ENCODE results near the gene SASH1. TPM values are rescaled to one million over a fixed set of nuclear protein-coding genes. Genes with fewer than 3 reads are reported as not detected.

Gene SASH1
- total RNA-seq, 5 donors from 2014 or later (not counting 1 experiment from before 2014, with no cell fraction given) = 0.26 to 5.5 (median 0.95) TPM

DNA sequence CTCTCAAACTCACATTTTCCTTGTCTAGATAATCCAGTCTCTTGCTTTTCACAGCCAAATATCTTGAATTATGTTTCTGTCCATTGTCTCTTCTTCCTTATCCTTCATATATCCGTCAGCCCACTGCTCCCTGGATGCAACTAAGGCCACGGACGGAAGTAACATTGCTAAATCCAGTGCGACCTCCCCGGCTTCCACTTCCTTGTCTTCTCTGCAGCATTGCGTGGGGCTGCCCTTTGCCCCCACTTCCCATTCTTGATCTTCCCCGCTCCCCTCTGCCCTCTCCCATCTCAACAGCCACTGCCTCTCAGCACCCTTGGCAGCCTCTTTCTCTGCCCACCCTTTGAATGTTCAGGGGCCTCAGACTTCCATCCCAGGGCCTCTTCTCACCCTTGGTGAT, 213.8 kb downstream of the SASH1 start:
- H3K4me3 ChIP-seq (ENCODE audit: control insufficient read depth in 1 of 2, extremely low read depth in 1 of 2, low read length in 1 of 2) = no peak overlapping the region
- Mint-ChIP-seq H3K4me1 (peaks cover 8 to 11% (median 8%) of the 10 kb centered on the region in 3 donors), H3K9me3 (no peaks in the 10 kb centered on the region), H3K4me3 (no peak overlapping the region), H3K27ac (no peak overlapping the region), H3K36me3 (no peaks in the 10 kb centered on the region), H3K27me3 (peaks cover 29 to 30% of the 10 kb centered on the region in 2 donors)
- DNase-seq = no peak
- H3K27me3 ChIP-seq (replicated peaks in 1 of 2; ENCODE audit: control insufficient read depth in 2 of 2, extremely low read depth in 1 of 2, insufficient read depth in 2 of 2, low read length in 1 of 2) = peaks cover 2 to 25% of the 10 kb centered on the region in 2 experiments
- no peak for ATAC-seq (replicated peaks in 1 of 4)
- CTCF ChIA-PET = interaction anchor here in 1 of 2 donors (0.8 kb wide), 1 partner anchor 949 kb away, joined by 3 read pairs; no protein-coding TSS in a partner anchor
- POLR2A ChIA-PET = no interaction called here
- H3K4me1 ChIP-seq (ENCODE audit: control insufficient read depth in 1 of 2, extremely low read depth in 1 of 2, insufficient read depth in 2 of 2, low read length in 2 of 2) = peaks cover 2 to 13% of the 10 kb centered on the region in 2 experiments
- WGBS (ENCODE audit: insufficient coverage) = 95% methylated on average over 4 of the region's 7 CpGs
- H3K27ac ChIP-seq (ENCODE audit: low read length) = no peak overlapping the region
- H3K9me3 ChIP-seq = no peaks in the 10 kb centered on the region
- no peaks in the 10 kb centered on the region for H3K36me3 ChIP-seq (ENCODE audit: control insufficient read depth in 2 of 2, extremely low read depth in 1 of 2, insufficient read depth in 1 of 2, low read length in 1 of 2)

DNA sequence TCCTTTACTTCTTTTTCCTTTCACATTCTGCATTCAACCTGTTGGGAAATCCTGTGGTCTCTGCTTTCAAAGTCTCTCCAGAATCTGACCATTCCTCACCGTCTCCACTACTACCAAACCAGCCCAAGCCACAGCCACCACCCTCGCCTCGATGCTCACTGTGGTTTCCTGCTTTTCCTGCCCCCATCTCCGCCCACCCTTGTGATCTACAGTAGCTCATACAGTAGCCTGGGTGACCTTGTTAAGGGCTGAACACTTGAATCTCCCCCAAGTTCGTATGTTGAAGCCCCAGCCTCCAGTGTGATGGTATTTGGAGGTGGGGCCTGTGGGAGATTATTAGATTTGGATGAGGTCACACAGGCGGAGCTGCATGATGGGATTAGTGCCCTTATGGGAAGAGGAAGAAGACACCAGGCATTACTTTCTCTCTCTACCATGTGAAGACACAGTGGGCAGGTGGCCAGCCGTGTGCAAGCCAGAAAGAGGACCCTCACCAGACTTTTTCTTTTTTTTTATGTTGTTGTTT, 215.2 kb downstream of the SASH1 start:
- Mint-ChIP-seq H3K4me3 (peak overlapping the region in 1 of 3 donors; percentile 16), H3K9me3 (no peaks in the 10 kb centered on the region), H3K36me3 (no peaks in the 10 kb centered on the region), H3K27ac (no peak overlapping the region), H3K27me3 (peaks cover 29% of the 10 kb centered on the region in 2 donors), H3K4me1 (peaks cover 8 to 11% (median 8%) of the 10 kb centered on the region in 3 donors)
- Histone ChIP-seq H3K27me3 (replicated peaks in 1 of 2; ENCODE audit: control insufficient read depth in 2 of 2, extremely low read depth in 1 of 2, insufficient read depth in 2 of 2, low read length in 1 of 2) (peaks cover 2 to 25% of the 10 kb centered on the region in 2 experiments), H3K4me3 (ENCODE audit: control insufficient read depth in 1 of 2, extremely low read depth in 1 of 2, low read length in 1 of 2) (no peak overlapping the region), H3K27ac (ENCODE audit: low read length) (no peak overlapping the region), H3K4me1 (ENCODE audit: control insufficient read depth in 1 of 2, extremely low read depth in 1 of 2, insufficient read depth in 2 of 2, low read length in 2 of 2) (peaks cover 0 to 13% of the 10 kb centered on the region in 2 experiments), H3K9me3 (no peaks in the 10 kb centered on the region), H3K36me3 (ENCODE audit: control insufficient read depth in 2 of 2, extremely low read depth in 1 of 2, insufficient read depth in 1 of 2, low read length in 1 of 2) (no peaks in the 10 kb centered on the region)
- DNase-seq (peak in 3 of 35 experiments; percentile 5 to 18 (median 15)), ATAC-seq (replicated peaks in 1 of 4) (peak in 2 of 4 experiments; percentile 28 to 46)
- whole genome bisulfite sequencing (ENCODE audit: insufficient coverage) = 0% methylated on average over 1 of the region's 7 CpGs
- POLR2A ChIA-PET = interaction anchor here in 1 of 2 donors (0.7 kb wide), 1 partner anchor 851 kb away, joined by 3 read pairs; no protein-coding TSS in a partner anchor
- CTCF ChIA-PET = interaction anchor here in 1 of 2 donors (0.8 kb wide), 1 partner anchor 9 kb away, joined by 3 read pairs; no protein-coding TSS in a partner anchor

DNA sequence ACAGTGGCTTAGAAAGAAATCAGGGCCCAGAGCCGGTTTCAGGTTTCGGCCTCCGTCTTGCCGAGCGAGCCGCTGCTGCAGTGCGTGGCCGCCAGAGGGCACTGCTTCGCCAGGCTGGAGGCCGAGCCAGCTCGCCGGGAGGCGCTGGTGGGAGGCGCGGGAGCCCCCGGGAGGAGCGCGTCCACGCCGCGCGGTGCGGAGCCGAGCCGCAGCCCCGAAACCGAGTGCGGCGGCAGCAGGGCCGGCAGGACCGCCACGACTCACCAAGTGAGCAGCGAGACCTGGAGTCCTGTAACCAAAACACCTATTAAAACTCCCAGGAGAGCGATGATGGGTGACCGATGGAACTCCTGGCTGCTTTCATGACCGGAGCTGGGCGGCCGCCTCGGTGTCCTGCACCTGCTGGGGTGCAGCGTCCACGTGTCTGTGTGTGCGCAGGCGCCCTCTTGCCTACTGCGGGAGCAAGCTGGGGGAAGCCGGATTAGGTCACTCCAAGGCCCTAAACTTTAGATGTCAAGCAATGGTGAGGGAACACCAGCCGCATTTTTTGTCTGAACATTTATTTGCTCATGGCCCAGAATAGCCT, 217.3 kb downstream of the SASH1 start:
- ATAC-seq (replicated peaks in 1 of 4) = peak; percentile 75 to 87 (median 86)
- 7% methylated on average over 43 of the region's 46 CpGs for WGBS (ENCODE audit: insufficient coverage)
- no peak overlapping the region for H3K4me3 Mint-ChIP-seq
- H3K4me1 ChIP-seq (ENCODE audit: control insufficient read depth in 1 of 2, extremely low read depth in 1 of 2, insufficient read depth in 2 of 2, low read length in 2 of 2) = peaks cover 0 to 13% of the 10 kb centered on the region in 2 experiments
- H3K9me3 ChIP-seq = no peaks in the 10 kb centered on the region
- no peak overlapping the region for H3K27ac Mint-ChIP-seq
- H3K4me1 Mint-ChIP-seq = peaks cover 8 to 11% (median 8%) of the 10 kb centered on the region in 3 donors
- POLR2A ChIA-PET = no interaction called here
- peak; percentile 19 to 80 (median 57) for DNase-seq
- peaks cover 2 to 29% of the 10 kb centered on the region in 2 experiments for H3K27me3 ChIP-seq (replicated peaks in 1 of 2; ENCODE audit: control insufficient read depth in 2 of 2, extremely low read depth in 1 of 2, insufficient read depth in 2 of 2, low read length in 1 of 2)
- no peaks in the 10 kb centered on the region for H3K36me3 Mint-ChIP-seq
- H3K27ac ChIP-seq (ENCODE audit: low read length) = no peak overlapping the region
- peaks cover 17 to 19% of the 10 kb centered on the region in 2 donors for H3K27me3 Mint-ChIP-seq
- H3K36me3 ChIP-seq (ENCODE audit: control insufficient read depth in 2 of 2, extremely low read depth in 1 of 2, insufficient read depth in 1 of 2, low read length in 1 of 2) = no peaks in the 10 kb centered on the region
- no peaks in the 10 kb centered on the region for H3K9me3 Mint-ChIP-seq
- H3K4me3 ChIP-seq (ENCODE audit: control insufficient read depth in 1 of 2, extremely low read depth in 1 of 2, low read length in 1 of 2) = peak overlapping the region; percentile 15 to 64
- CTCF ChIA-PET = interaction anchor here (0.8 to 1.7 kb wide), 8 partner anchors 17 to 995 kb away, joined by 3 to 10 read pairs (median 4); no protein-coding TSS in a partner anchor

DNA sequence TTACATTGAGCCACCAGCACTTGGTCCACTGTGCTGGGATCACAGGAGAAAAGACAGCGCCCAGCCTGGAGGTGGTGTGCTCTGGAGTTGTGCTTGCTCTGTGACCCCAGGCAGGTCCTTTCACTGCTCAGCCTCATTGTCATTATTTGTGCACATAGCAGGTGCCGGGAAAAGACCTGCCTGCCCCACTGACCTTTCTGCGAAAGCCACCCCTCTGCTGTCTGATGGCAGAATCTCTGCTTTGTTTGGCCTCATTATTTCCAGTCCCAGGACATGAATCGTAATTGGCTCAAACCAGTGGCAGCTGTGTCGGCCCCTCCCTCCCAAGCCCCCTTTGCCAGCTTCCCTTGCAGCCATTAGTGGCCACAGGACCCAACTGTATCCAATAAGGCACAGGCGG, 219.0 kb downstream of the SASH1 start:
- H3K4me3 ChIP-seq (ENCODE audit: control insufficient read depth in 1 of 2, extremely low read depth in 1 of 2, low read length in 1 of 2) = no peak overlapping the region
- H3K9me3 ChIP-seq = no peaks in the 10 kb centered on the region
- Mint-ChIP-seq H3K36me3 (no peaks in the 10 kb centered on the region), H3K27me3 (peaks cover 9 to 11% of the 10 kb centered on the region in 2 donors), H3K4me1 (peaks cover 8 to 19% (median 12%) of the 10 kb centered on the region in 3 donors), H3K9me3 (no peaks in the 10 kb centered on the region), H3K27ac (no peak overlapping the region), H3K4me3 (no peak overlapping the region)
- ChIA-PET POLR2A (no interaction called here), CTCF (interaction anchor here (0.6 to 0.7 kb wide), 3 partner anchors 21 to 323 kb away, joined by 3 to 15 read pairs (median 5); no protein-coding TSS in a partner anchor)
- ATAC-seq (replicated peaks in 1 of 4) = no peak
- no peaks in the 10 kb centered on the region for H3K36me3 ChIP-seq (ENCODE audit: control insufficient read depth in 2 of 2, extremely low read depth in 1 of 2, insufficient read depth in 1 of 2, low read length in 1 of 2)
- H3K27ac ChIP-seq (ENCODE audit: low read length) = no peak overlapping the region
- DNase-seq = no peak
- peaks cover 0 to 21% of the 10 kb centered on the region in 2 experiments for H3K4me1 ChIP-seq (ENCODE audit: control insufficient read depth in 1 of 2, extremely low read depth in 1 of 2, insufficient read depth in 2 of 2, low read length in 2 of 2)
- peaks cover 2 to 27% of the 10 kb centered on the region in 2 experiments for H3K27me3 ChIP-seq (replicated peaks in 1 of 2; ENCODE audit: control insufficient read depth in 2 of 2, extremely low read depth in 1 of 2, insufficient read depth in 2 of 2, low read length in 1 of 2)
- WGBS (ENCODE audit: insufficient coverage) = 83% methylated on average over 5 of the region's 6 CpGs

DNA sequence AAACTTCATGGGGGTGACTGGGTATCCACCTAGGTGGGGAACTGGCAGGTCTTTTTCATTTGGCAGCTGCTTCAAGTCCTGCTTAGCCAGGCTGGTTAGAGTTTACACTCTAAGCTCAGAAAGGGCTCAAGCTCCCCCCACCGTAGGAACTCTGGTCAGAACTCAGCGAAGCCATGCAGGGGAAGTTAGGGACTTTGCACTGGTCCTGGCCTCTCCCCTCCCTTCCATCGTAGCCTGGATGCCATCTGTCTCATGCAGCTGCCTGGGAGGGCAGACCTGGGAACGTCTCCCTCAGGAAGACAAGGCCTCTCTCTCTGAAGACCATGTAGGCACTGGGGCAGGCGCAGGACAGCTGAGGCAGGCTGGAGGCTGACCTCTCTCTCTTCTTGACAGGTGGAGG, 220.4 kb downstream of the SASH1 start:
- Histone ChIP-seq H3K27me3 (replicated peaks in 1 of 2; ENCODE audit: control insufficient read depth in 2 of 2, extremely low read depth in 1 of 2, insufficient read depth in 2 of 2, low read length in 1 of 2) (peaks cover 2 to 23% of the 10 kb centered on the region in 2 experiments), H3K36me3 (ENCODE audit: control insufficient read depth in 2 of 2, extremely low read depth in 1 of 2, insufficient read depth in 1 of 2, low read length in 1 of 2) (no peaks in the 10 kb centered on the region), H3K27ac (ENCODE audit: low read length) (no peak overlapping the region), H3K4me3 (ENCODE audit: control insufficient read depth in 1 of 2, extremely low read depth in 1 of 2, low read length in 1 of 2) (no peak overlapping the region), H3K9me3 (no peaks in the 10 kb centered on the region), H3K4me1 (ENCODE audit: control insufficient read depth in 1 of 2, extremely low read depth in 1 of 2, insufficient read depth in 2 of 2, low read length in 2 of 2) (peaks cover 0 to 16% of the 10 kb centered on the region in 2 experiments)
- H3K9me3 Mint-ChIP-seq = no peaks in the 10 kb centered on the region
- ATAC-seq (replicated peaks in 1 of 4) (no peak), DNase-seq (no peak)
- H3K4me3 Mint-ChIP-seq = no peak overlapping the region
- WGBS (ENCODE audit: insufficient coverage) = 100% methylated on average over 2 of the region's 5 CpGs
- H3K27ac Mint-ChIP-seq = no peak overlapping the region
- no peaks in the 10 kb centered on the region for H3K36me3 Mint-ChIP-seq
- peaks cover 7 to 19% (median 10%) of the 10 kb centered on the region in 3 donors for H3K4me1 Mint-ChIP-seq
- ChIA-PET CTCF (no interaction called here), POLR2A (no interaction called here)
- peaks cover 3 to 9% of the 10 kb centered on the region in 2 donors for H3K27me3 Mint-ChIP-seq

DNA sequence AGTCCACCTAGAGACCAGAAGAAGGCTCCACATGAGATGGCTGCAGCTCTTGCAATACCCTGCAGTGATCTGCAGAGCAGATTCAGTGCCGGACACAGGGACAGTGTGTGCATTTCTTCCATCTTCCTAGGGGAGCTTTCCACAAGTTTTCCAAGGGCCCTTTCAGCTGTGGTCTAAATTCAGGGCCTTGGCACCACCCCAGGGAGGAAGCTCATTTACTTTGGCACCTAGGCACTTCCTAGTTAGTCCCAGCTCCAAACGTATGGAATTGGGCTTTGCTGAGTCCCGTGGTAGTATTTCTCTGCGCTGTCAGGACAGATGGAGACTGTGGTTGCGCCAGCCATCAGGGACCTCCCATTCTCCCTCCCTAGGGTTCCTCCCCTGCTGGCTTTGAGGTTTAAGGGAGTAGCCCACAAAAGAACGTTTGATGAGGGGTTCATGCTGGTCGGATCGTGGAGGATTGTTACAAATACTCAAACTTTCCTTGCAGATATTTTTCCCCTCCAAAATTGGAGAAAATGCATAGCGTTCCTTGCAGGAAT, 221.9 kb downstream of the SASH1 start:
- no peak overlapping the region for H3K27ac Mint-ChIP-seq
- Histone ChIP-seq H3K36me3 (ENCODE audit: control insufficient read depth in 2 of 2, extremely low read depth in 1 of 2, insufficient read depth in 1 of 2, low read length in 1 of 2) (no peaks in the 10 kb centered on the region), H3K4me1 (ENCODE audit: control insufficient read depth in 1 of 2, extremely low read depth in 1 of 2, insufficient read depth in 2 of 2, low read length in 2 of 2) (peaks cover 0 to 15% of the 10 kb centered on the region in 2 experiments), H3K9me3 (no peaks in the 10 kb centered on the region), H3K27ac (ENCODE audit: low read length) (no peak overlapping the region), H3K27me3 (replicated peaks in 1 of 2; ENCODE audit: control insufficient read depth in 2 of 2, extremely low read depth in 1 of 2, insufficient read depth in 2 of 2, low read length in 1 of 2) (peaks cover 2 to 19% of the 10 kb centered on the region in 2 experiments), H3K4me3 (ENCODE audit: control insufficient read depth in 1 of 2, extremely low read depth in 1 of 2, low read length in 1 of 2) (no peak overlapping the region)
- POLR2A ChIA-PET = no interaction called here
- H3K4me3 Mint-ChIP-seq = no peak overlapping the region
- H3K9me3 Mint-ChIP-seq = no peaks in the 10 kb centered on the region
- H3K27me3 Mint-ChIP-seq = peaks cover 8 to 11% of the 10 kb centered on the region in 2 donors
- 100% methylated on average over 1 of the region's 9 CpGs for WGBS (ENCODE audit: insufficient coverage)
- H3K36me3 Mint-ChIP-seq = no peaks in the 10 kb centered on the region
- ATAC-seq (replicated peaks in 1 of 4) (no peak), DNase-seq (no peak)
- H3K4me1 Mint-ChIP-seq = peaks cover 7 to 15% (median 9%) of the 10 kb centered on the region in 3 donors
- CTCF ChIA-PET = no interaction called here

All from T-cell (primary cell).